ENCODE measurements around the gene CABYR. TPM values are rescaled to one million over a fixed set of nuclear protein-coding genes. Genes with fewer than 3 reads are reported as not detected.

Gene CABYR
- total RNA-seq, 2 donors from 2014 or later = 10.0 to 11.1 TPM

DNA sequence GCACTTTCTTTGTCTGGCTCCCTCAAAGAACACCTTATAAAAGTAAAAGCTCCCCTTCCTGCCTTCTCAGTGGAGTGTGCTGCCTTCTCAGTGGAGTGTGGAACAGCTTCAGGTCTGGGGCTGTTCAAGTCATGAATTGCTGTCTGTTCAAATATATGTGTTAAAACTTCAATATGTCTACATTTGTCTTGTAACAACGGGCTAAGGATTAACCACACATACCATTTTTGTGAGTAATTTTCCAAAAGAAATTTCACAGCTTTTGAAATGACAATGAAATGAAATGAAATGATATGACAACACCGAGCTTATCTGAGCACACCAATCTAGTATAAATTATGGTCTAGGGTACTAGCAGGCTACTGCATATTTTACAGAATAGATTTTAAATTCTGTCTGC is 42.9 kb downstream of the CABYR start:
- TF ChIP-seq, protein P1, sequence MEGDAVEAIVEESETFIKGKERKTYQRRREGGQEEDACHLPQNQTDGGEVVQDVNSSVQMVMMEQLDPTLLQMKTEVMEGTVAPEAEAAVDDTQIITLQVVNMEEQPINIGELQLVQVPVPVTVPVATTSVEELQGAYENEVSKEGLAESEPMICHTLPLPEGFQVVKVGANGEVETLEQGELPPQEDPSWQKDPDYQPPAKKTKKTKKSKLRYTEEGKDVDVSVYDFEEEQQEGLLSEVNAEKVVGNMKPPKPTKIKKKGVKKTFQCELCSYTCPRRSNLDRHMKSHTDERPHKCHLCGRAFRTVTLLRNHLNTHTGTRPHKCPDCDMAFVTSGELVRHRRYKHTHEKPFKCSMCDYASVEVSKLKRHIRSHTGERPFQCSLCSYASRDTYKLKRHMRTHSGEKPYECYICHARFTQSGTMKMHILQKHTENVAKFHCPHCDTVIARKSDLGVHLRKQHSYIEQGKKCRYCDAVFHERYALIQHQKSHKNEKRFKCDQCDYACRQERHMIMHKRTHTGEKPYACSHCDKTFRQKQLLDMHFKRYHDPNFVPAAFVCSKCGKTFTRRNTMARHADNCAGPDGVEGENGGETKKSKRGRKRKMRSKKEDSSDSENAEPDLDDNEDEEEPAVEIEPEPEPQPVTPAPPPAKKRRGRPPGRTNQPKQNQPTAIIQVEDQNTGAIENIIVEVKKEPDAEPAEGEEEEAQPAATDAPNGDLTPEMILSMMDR (conservative IDR thresholded peaks at IDR 0.05) = no peak
- Histone ChIP-seq H3K9me3 (ENCODE audit: control insufficient read depth, low read length) (no peaks in the 10 kb centered on the region), H3K27ac (ENCODE audit: low read depth, low read length) (no peak overlapping the region), H3K36me3 (ENCODE audit: control insufficient read depth, insufficient read depth, low read length) (no peaks in the 10 kb centered on the region), H3K4me3 (ENCODE audit: low read length) (peak overlapping the region; percentile 28), H3K9ac (ENCODE audit: extremely low read depth, low read length, poor library complexity, severe bottlenecking) (no peak overlapping the region), H3K4me1 (ENCODE audit: control insufficient read depth, insufficient read depth, low read length) (peaks cover 6% of the 10 kb centered on the region), H3K27me3 (ENCODE audit: control insufficient read depth, insufficient read depth, low read length, poor library complexity, severe bottlenecking) (peaks cover 24% of the 10 kb centered on the region)
- WGBS, 2 experiments (ENCODE audit: insufficient coverage in 1 of 2, insufficient read length in 1 of 2) = 90% methylated on average over 2 of the region's 2 CpGs; no CpG with 5 or more reads in 1 of the 2 experiments
- H3K27ac Mint-ChIP-seq = no peak overlapping the region
- H3K4me3 Mint-ChIP-seq = no peak overlapping the region
- H3K27me3 Mint-ChIP-seq (ENCODE audit: insufficient read depth) = peaks cover 6% of the 10 kb centered on the region
- no peaks in the 10 kb centered on the region for H3K9me3 Mint-ChIP-seq
- H3K36me3 Mint-ChIP-seq (ENCODE audit: low read depth) = peaks cover 10% of the 10 kb centered on the region
- H3K4me1 Mint-ChIP-seq = peaks cover 17% of the 10 kb centered on the region
- DNase-seq = no peak

DNA sequence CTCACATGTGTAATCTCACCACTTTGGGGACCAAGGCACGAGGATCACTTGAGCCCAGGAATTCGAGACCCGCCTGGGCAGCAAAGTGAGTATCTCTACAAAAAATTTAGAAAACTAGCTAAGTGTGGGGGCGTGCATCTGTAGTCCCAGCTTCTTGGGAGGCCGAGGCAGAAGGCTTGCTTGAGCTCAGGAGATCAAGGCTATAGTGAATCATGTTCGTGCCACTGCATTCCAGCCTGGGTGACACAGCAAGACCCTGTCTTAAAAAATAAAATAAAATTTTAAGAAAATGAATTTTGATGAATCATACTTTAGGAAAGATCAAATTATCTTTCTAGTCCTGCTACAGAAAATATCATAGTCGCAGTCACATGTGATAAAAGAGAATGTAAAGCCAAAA is 46.9 kb downstream of the CABYR start:
- Mint-ChIP-seq H3K4me3 (no peak overlapping the region), H3K4me1 (peaks cover 17% of the 10 kb centered on the region), H3K9me3 (no peaks in the 10 kb centered on the region), H3K27ac (no peak overlapping the region), H3K27me3 (ENCODE audit: insufficient read depth) (peaks cover 6% of the 10 kb centered on the region), H3K36me3 (ENCODE audit: low read depth) (peaks cover 7% of the 10 kb centered on the region)
- Histone ChIP-seq H3K27ac (ENCODE audit: low read depth, low read length) (no peak overlapping the region), H3K4me1 (ENCODE audit: control insufficient read depth, insufficient read depth, low read length) (peaks cover 7% of the 10 kb centered on the region), H3K9ac (ENCODE audit: extremely low read depth, low read length, poor library complexity, severe bottlenecking) (no peak overlapping the region), H3K4me3 (ENCODE audit: low read length) (no peak overlapping the region), H3K9me3 (ENCODE audit: control insufficient read depth, low read length) (no peaks in the 10 kb centered on the region), H3K27me3 (ENCODE audit: control insufficient read depth, insufficient read depth, low read length, poor library complexity, severe bottlenecking) (peaks cover 11% of the 10 kb centered on the region), H3K36me3 (ENCODE audit: control insufficient read depth, insufficient read depth, low read length) (no peaks in the 10 kb centered on the region)
- DNase-seq = no peak
- 89% methylated on average over 6 to 7 of the region's 7 CpGs for WGBS, 2 experiments (ENCODE audit: insufficient coverage in 1 of 2, insufficient read length in 1 of 2)
- TF ChIP-seq, protein P1 (conservative IDR thresholded peaks at IDR 0.05) = no peak

DNA sequence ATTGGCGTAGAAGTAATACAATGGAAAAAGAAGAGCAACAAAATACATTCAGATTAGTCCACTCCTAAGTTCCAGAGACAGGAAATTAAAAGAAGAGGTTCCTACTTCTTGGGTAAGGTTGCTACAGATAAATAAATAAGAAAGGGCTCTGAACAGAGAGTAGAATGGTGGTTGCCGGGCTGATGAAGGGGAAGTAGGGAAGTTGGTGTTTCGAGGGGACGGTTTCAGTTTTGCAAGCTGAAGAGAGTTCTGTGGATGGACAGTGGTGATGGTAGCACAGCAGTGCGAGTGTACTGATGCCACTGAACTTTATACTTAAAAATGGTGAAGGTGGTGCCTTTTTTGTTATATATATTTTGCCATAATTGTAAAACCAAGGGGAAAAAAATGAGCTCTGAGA is 48.2 kb downstream of the CABYR start:
- WGBS, 2 experiments (ENCODE audit: insufficient coverage in 1 of 2, insufficient read length in 1 of 2) = 90 to 92% methylated on average over 2 to 3 of the region's 5 CpGs

More for the DNA sequence above, 48.2 kb downstream of the CABYR start:
- H3K4me1 Mint-ChIP-seq = peaks cover 10% of the 10 kb centered on the region
- H3K4me3 ChIP-seq (ENCODE audit: low read length) = no peak overlapping the region
- no peaks in the 10 kb centered on the region for H3K9me3 Mint-ChIP-seq
- TF ChIP-seq, protein P1 (conservative IDR thresholded peaks at IDR 0.05) = no peak
- H3K27ac Mint-ChIP-seq = no peak overlapping the region
- peaks cover 4% of the 10 kb centered on the region for H3K36me3 Mint-ChIP-seq (ENCODE audit: low read depth)
- H3K4me3 Mint-ChIP-seq = no peak overlapping the region
- H3K9me3 ChIP-seq (ENCODE audit: control insufficient read depth, low read length) = no peaks in the 10 kb centered on the region
- H3K27ac ChIP-seq (ENCODE audit: low read depth, low read length) = no peak overlapping the region
- H3K27me3 ChIP-seq (ENCODE audit: control insufficient read depth, insufficient read depth, low read length, poor library complexity, severe bottlenecking) = peaks cover 10% of the 10 kb centered on the region
- peaks cover 2% of the 10 kb centered on the region for H3K27me3 Mint-ChIP-seq (ENCODE audit: insufficient read depth)
- no peak for DNase-seq
- peaks cover 3% of the 10 kb centered on the region for H3K4me1 ChIP-seq (ENCODE audit: control insufficient read depth, insufficient read depth, low read length)
- H3K36me3 ChIP-seq (ENCODE audit: control insufficient read depth, insufficient read depth, low read length) = no peaks in the 10 kb centered on the region
- H3K9ac ChIP-seq (ENCODE audit: extremely low read depth, low read length, poor library complexity, severe bottlenecking) = no peak overlapping the region
